ENCODE data around the gene ADAMTS14.

Gene ADAMTS14

GRCh38 chr10:70694418-70695141 lies 22.3 kb downstream of the ADAMTS14 start:
- DNase-seq (ENCODE audit: low spot score), result peak; percentile 46

GRCh38 chr10:70695241-70696030 lies 23.1 kb downstream of the ADAMTS14 start:
- peak; percentile 52 for DNase-seq (ENCODE audit: low spot score)

DNA sequence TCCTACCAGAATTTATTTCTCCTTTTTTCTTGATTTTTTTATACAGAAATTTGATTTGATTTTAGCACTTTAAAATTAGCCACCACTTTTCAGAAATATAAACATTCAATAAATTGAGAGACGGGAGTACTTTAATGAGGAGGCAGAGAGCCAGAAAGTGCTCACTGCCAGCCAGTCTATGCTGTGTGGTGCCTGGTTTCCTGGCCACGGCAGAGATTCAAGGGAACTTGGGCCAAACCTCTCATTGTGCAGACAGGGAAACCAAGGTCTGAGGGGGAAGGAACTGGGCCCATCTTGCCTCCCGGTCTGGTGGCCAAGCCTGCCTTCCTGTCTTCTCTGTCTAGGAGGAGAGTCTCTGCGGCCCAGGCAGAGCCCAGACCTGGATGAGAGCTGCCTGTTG lies 25.9 kb downstream of the ADAMTS14 start:
- DNase-seq (ENCODE audit: low spot score), result no peak

- no peak for DNase-seq (ENCODE audit: low spot score)
Measured at GRCh38 chr10:70699063-70699658, 26.9 kb downstream of the ADAMTS14 start.

DNA sequence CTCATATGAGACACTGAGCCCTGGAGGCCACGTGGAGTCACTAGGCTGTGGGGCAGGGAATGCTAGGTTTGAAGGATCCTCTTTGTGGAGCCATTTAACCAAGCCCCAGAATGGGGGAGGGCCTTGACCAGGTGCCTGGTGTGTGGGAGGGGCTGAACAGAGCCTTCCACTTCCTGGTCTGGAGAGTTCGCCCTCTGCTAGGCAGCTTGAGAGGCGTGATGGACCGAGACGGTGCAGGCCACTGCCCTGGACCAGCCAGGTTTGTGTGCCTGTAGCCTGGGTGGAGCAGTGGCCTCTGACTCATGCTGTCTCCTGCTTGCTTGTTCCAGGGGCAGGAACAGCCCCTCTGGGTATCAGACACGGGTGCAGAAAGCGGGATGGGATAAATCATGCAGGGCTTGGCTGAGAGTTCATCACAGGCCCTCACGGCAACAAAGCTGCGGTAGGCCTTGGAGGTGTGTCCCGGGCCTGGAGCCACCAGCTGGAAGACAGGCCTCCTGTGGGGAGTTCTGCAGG lies 27.4 kb downstream of the ADAMTS14 start:
- DNase-seq (ENCODE audit: low spot score), result peak; percentile 46

- no peak for DNase-seq (ENCODE audit: low spot score)
Measured at GRCh38 chr10:70702190-70702763, 30.0 kb downstream of the ADAMTS14 start.

DNA sequence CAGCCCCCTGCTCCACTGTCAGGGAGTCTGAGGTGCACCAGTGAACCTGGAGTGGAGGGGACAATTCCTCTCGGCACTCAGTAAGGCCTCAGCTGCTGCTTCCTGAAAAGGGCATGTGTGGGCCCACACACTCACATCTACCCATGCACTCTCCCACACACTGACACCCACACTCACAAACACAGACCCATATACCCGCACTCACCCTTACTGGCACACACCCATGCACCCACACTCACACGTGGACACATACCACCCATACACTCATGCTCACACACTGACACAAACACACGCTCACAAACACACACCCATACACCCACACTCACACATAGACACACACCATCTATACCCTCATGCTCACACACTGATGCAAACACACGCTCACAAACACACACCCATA lies 31.9 kb downstream of the ADAMTS14 start:
- no peak for DNase-seq (ENCODE audit: low spot score)

DNA sequence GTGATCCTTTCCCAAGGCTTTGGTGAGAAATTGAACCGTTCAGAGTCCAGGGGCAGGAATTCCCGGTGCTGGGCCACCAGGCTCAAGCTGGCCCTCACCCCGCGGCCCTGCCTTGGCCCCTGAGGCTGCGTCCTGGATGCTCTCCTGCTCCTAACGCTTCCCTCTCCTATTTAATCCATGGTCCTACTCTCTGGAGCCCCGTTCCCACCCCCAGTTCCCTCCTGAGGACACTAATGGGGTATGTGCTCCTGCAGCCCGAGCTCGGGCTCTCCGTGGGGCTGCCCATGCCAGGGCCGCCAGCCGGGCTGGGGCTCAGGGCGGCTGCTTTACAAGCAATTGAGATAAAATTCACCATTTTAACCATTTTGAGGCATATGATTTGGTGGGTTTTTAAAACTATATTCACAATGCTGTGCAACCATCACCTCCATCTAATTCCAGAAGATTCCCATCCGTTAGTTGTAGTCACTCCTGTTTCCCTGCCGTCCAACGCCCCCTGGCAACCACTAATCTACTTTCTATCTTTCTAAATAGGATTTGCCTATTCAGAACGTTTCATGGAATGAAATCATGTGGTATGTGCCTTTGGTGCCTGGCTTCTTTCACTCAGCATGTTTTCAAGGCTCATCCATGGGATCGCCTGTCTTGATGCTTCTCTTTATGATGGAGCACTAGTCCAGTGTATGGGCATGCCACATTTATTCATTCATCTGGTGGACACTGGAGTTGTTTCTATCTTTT lies 33.0 kb downstream of the ADAMTS14 start:
- no peak for DNase-seq (ENCODE audit: low spot score)

DNA sequence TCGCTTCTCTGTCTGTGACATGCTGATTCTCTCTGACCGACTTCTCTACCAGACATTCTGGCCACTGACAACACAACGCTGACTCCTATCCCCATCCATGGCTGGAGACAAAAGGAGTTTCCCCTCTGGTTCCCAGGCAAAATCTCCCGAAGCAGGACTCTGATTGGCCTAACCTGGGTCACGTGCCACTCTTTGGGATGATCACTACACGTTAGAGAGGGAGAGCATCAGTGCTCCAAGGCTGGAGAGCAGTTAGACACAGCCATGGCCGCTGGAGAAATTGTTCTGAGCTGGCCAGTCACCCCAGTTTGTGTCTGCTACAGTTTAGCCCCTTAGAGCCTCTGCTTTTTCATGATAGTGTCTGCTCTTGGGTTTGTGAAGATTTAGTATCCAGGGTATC lies 38.9 kb downstream of the ADAMTS14 start:
- DNase-seq (ENCODE audit: low spot score), result no peak

GRCh38 chr10:70711911-70712310 lies 39.6 kb downstream of the ADAMTS14 start:
- no peak for DNase-seq (ENCODE audit: low spot score)

GRCh38 chr10:70714245-70714644 lies 41.9 kb downstream of the ADAMTS14 start:
- no peak for DNase-seq (ENCODE audit: low spot score)

GRCh38 chr10:70714951-70715350 lies 42.6 kb downstream of the ADAMTS14 start:
- DNase-seq (ENCODE audit: low spot score), result no peak

- DNase-seq (ENCODE audit: low spot score), result peak; percentile 38
Measured at GRCh38 chr10:70715853-70716795, 43.8 kb downstream of the ADAMTS14 start.

GRCh38 chr10:70722820-70723424 lies 50.6 kb downstream of the ADAMTS14 start:
- DNase-seq (ENCODE audit: low spot score), result peak; percentile 63

- DNase-seq (ENCODE audit: low spot score), result no peak
Measured at GRCh38 chr10:70723771-70724170, 51.5 kb downstream of the ADAMTS14 start.

DNA sequence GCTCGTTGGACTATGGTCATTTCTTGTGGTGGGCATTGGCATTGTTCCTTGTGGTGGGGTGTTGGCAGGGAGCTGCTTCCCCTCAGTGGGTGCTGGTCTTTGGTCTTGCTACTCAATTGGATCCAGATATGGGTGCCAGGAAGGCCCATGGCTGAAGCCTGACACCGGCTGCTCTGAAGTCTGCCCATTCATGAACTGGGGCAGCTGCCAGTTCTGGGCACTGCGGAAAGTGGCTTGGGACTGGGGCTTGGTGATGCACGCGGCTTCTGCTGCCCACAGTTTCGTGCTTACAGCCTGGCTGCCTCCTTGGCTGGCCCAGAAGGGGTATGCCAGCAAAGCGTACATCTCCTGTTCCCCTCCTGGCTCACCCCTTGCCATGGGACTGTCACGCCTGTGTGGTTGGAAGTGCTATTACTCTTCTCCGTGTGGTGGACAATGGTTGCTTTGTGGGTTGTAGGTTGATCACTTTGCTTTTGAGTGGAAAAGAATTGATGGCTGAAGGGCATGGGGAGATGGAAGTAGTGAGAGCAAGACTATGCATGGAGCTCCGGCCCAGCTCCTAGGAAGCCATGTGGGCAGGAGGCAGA lies 54.7 kb downstream of the ADAMTS14 start:
- DNase-seq (ENCODE audit: low spot score), result no peak

GRCh38 chr10:70728328-70728727 lies 56.0 kb downstream of the ADAMTS14 start:
- no peak for DNase-seq (ENCODE audit: low spot score)

GRCh38 chr10:70729763-70730357 lies 57.6 kb downstream of the ADAMTS14 start:
- DNase-seq (ENCODE audit: low spot score), result no peak

- DNase-seq (ENCODE audit: low spot score), result no peak
Measured at GRCh38 chr10:70730955-70731354, 58.6 kb downstream of the ADAMTS14 start.
